CD4-positive, CD25-positive, alpha-beta regulatory T cell (primary cell): ENCODE measurements around the gene RMI1. TPM values are rescaled to one million over a fixed set of nuclear protein-coding genes. Genes with fewer than 3 reads are reported as not detected.
"Not testable (repeated sequence)": the region's sequence is repeated elsewhere in the genome, so short reads cannot be mapped to it uniquely, and the experiment has no call there.

Experiments used
- ATAC-seq, 2 donors: fragments of 150-1000 bp; cut with Tn5 transposase; one replicate each; pipeline ENCODE4 v1.10.0; 2021; ENCODE audit warnings: low read depth in 2 of 2, moderate number of reproducible peaks in 2 of 2, moderate library complexity in 1 of 2
- DNase-seq, 3 donors: peaks; one replicate each; pipeline versions ENCODE4 v3.0.0 to v3.0.0-alpha.2; 2012 to 2022; ENCODE audit warnings: mixed read lengths in 1 of 3
- H3K27ac ChIP-seq: one replicate; pipeline ENCODE4 v1.7.0; 2013; ENCODE audit warnings: mild to moderate bottlenecking, low read length; ENCODE audit not compliant: insufficient read depth, poor library complexity, severe bottlenecking
- H3K27me3 ChIP-seq: one replicate; pipeline ENCODE4 v1.7.0; 2013; ENCODE audit warnings: low read length; ENCODE audit not compliant: control insufficient read depth, insufficient read depth
- H3K36me3 ChIP-seq: one replicate; pipeline ENCODE4 v1.7.0; 2013; ENCODE audit warnings: mild to moderate bottlenecking, low read length, moderate library complexity; ENCODE audit not compliant: control insufficient read depth, insufficient read depth
- H3K4me1 ChIP-seq: 2 replicates; pipeline ENCODE4 v1.7.0; 2013; ENCODE audit warnings: mild to moderate bottlenecking, low read length; ENCODE audit not compliant: insufficient read depth, control insufficient read depth, poor library complexity, severe bottlenecking
- H3K4me3 ChIP-seq: one replicate; pipeline ENCODE4 v1.7.0; 2013; ENCODE audit warnings: low read depth, mild to moderate bottlenecking, low read length, moderate library complexity
- H3K9me3 ChIP-seq, 2 experiments: 1 replicate in 1 of 2; 2 replicates in 1 of 2; pipeline ENCODE4 v1.7.0; 2013; ENCODE audit warnings: low read length in 2 of 2, mild to moderate bottlenecking in 1 of 2, moderate library complexity in 1 of 2; ENCODE audit not compliant: control insufficient read depth in 2 of 2
- H3K27ac Mint-ChIP-seq, 3 donors: one replicate each; pipeline ENCODE4 v1.8.0; 2020 to 2022; ENCODE audit warnings: mild to moderate bottlenecking in 3 of 3, mixed read lengths in 3 of 3, moderate library complexity in 2 of 3
- H3K27me3 Mint-ChIP-seq: one replicate; pipeline ENCODE4 v1.8.0; 2022; ENCODE audit warnings: mild to moderate bottlenecking, mixed read lengths
- H3K36me3 Mint-ChIP-seq: one replicate; pipeline ENCODE4 v1.8.0; 2020; ENCODE audit warnings: mixed read lengths
- H3K4me1 Mint-ChIP-seq, 4 donors: one replicate each; pipeline ENCODE4 v1.8.0; 2020 to 2022; ENCODE audit warnings: mixed read lengths in 4 of 4, mild to moderate bottlenecking in 1 of 4
- H3K4me3 Mint-ChIP-seq, 4 donors: one replicate each; pipeline ENCODE4 v1.8.0; 2020 to 2022; ENCODE audit warnings: mild to moderate bottlenecking in 4 of 4, mixed read lengths in 4 of 4, moderate library complexity in 3 of 4
- H3K9me3 Mint-ChIP-seq, 7 donors: one replicate each; pipeline ENCODE4 v1.8.0; 2020 to 2022; ENCODE audit warnings: mixed read lengths in 7 of 7, mild to moderate bottlenecking in 3 of 7, moderate library complexity in 2 of 7
- polyA plus RNA-seq, 4 donors: library from polyadenylated mRNA; unstranded; fragments of 300-500 nt; fragmentation: Illumina TruSeq; gene quantifications; one replicate each; pipeline ENCODE4 v1.2.3, GENCODE V29; 2021
- total RNA-seq: library from RNA; stranded (reverse); gene quantifications from one replicate; pipeline ENCODE4 v1.2.3, GENCODE V29; 2022

The RMI1 gene
- total and polyA plus RNA-seq, 5 donors from 2014 or later = 2.8 to 9.8 (median 6.8) TPM

- Histone ChIP-seq H3K27ac (no peak overlapping the region), H3K36me3 (no peaks in the 10 kb centered on the region), H3K9me3 (no peaks in the 10 kb centered on the region), H3K4me3 (no peak overlapping the region), H3K27me3 (no peaks in the 10 kb centered on the region), H3K4me1 (no peaks in the 10 kb centered on the region)
- Mint-ChIP-seq H3K9me3 (no peaks in the 10 kb centered on the region), H3K4me3 (no peak overlapping the region), H3K27ac (no peak overlapping the region), H3K4me1 (peaks cover 0 to 2% (median under 1%) of the 10 kb centered on the region in 4 donors), H3K27me3 (no peaks in the 10 kb centered on the region), H3K36me3 (peaks cover 9% of the 10 kb centered on the region)
- ATAC-seq (no peak), DNase-seq (no peak)
Observed at GRCh38 chr9:84007662-84008061, 27.1 kb downstream of the RMI1 start.

GRCh38 chr9:84024041-84024575 is 43.5 kb downstream of the RMI1 start:
- H3K27me3 Mint-ChIP-seq = peaks cover 5% of the 10 kb centered on the region
- no peaks in the 10 kb centered on the region for H3K36me3 Mint-ChIP-seq
- Histone ChIP-seq H3K4me1 (no peaks in the 10 kb centered on the region), H3K27ac (no peak overlapping the region), H3K9me3 (no peaks in the 10 kb centered on the region), H3K4me3 (no peak overlapping the region), H3K36me3 (no peaks in the 10 kb centered on the region), H3K27me3 (peaks cover 2% of the 10 kb centered on the region)
- DNase-seq (no peak), ATAC-seq (no peak)
- H3K27ac Mint-ChIP-seq = no peak overlapping the region
- H3K4me1 Mint-ChIP-seq = no peaks in the 10 kb centered on the region
- no peak overlapping the region for H3K4me3 Mint-ChIP-seq
- H3K9me3 Mint-ChIP-seq = peaks cover 0 to 3% (median 0%) of the 10 kb centered on the region in 7 donors

GRCh38 chr9:84027201-84027600 is 46.6 kb downstream of the RMI1 start:
- no peak overlapping the region for H3K27ac Mint-ChIP-seq
- Histone ChIP-seq H3K9me3 (no peaks in the 10 kb centered on the region), H3K36me3 (no peaks in the 10 kb centered on the region), H3K27me3 (peaks cover 2% of the 10 kb centered on the region), H3K27ac (no peak overlapping the region), H3K4me1 (no peaks in the 10 kb centered on the region), H3K4me3 (no peak overlapping the region)
- no peak overlapping the region for H3K4me3 Mint-ChIP-seq
- H3K36me3 Mint-ChIP-seq = no peaks in the 10 kb centered on the region
- DNase-seq (no peak), ATAC-seq (no peak)
- H3K9me3 Mint-ChIP-seq = peaks cover 0 to 3% (median 0%) of the 10 kb centered on the region in 7 donors
- no peaks in the 10 kb centered on the region for H3K27me3 Mint-ChIP-seq
- no peaks in the 10 kb centered on the region for H3K4me1 Mint-ChIP-seq

GRCh38 chr9:84031534-84031933 is 50.9 kb downstream of the RMI1 start:
- Mint-ChIP-seq H3K9me3 (no peaks in the 10 kb centered on the region), H3K4me1 (no peaks in the 10 kb centered on the region), H3K27ac (no peak overlapping the region), H3K4me3 (no peak overlapping the region), H3K27me3 (peaks cover under 1% of the 10 kb centered on the region), H3K36me3 (no peaks in the 10 kb centered on the region)
- no peak for DNase-seq
- Histone ChIP-seq H3K27ac (no peak overlapping the region), H3K4me1 (no peaks in the 10 kb centered on the region), H3K36me3 (no peaks in the 10 kb centered on the region), H3K27me3 (no peaks in the 10 kb centered on the region), H3K9me3 (no peaks in the 10 kb centered on the region), H3K4me3 (no peak overlapping the region)
- no peak for ATAC-seq

GRCh38 chr9:84041857-84042256 is 61.3 kb downstream of the RMI1 start:
- H3K27ac ChIP-seq, DNase-seq, ATAC-seq, H3K9me3 ChIP-seq, H3K4me1 ChIP-seq, H3K36me3 Mint-ChIP-seq, H3K27me3 ChIP-seq, H3K36me3 ChIP-seq, H3K4me3 Mint-ChIP-seq, H3K4me3 ChIP-seq, H3K27ac Mint-ChIP-seq, H3K4me1 Mint-ChIP-seq: not testable (repeated sequence)
- H3K27me3 Mint-ChIP-seq = peaks cover 25% of the 10 kb centered on the region
- peaks cover 0 to 21% (median 8%) of the 10 kb centered on the region in 7 donors for H3K9me3 Mint-ChIP-seq

- no peaks in the 10 kb centered on the region for H3K4me1 ChIP-seq
- H3K9me3 ChIP-seq = no peaks in the 10 kb centered on the region
- no peak overlapping the region for H3K4me3 Mint-ChIP-seq
- ATAC-seq (no peak), DNase-seq (no peak)
- peaks cover 3% of the 10 kb centered on the region for H3K36me3 Mint-ChIP-seq
- H3K27me3 Mint-ChIP-seq = peaks cover 15% of the 10 kb centered on the region
- H3K27ac Mint-ChIP-seq = no peak overlapping the region
- peaks cover 0 to 15% (median 5%) of the 10 kb centered on the region in 7 donors for H3K9me3 Mint-ChIP-seq
- no peak overlapping the region for H3K27ac ChIP-seq
- H3K4me3 ChIP-seq = no peak overlapping the region
- H3K4me1 Mint-ChIP-seq = peaks cover 0 to 5% (median under 1%) of the 10 kb centered on the region in 4 donors
- no peaks in the 10 kb centered on the region for H3K36me3 ChIP-seq
- H3K27me3 ChIP-seq = no peaks in the 10 kb centered on the region
Observed at GRCh38 chr9:84045481-84046097, 65.0 kb downstream of the RMI1 start.

Other genes starting within 250 kb of the RMI1 start
- gene GKAP1, start 163.0 kb upstream of the RMI1 start, total RNA-seq = 6.7 TPM
- 1 to 10 TPM; 1.6 to 5.1 (median 3.7) TPM for gene GKAP1, start 163.0 kb upstream of the RMI1 start, polyA plus RNA-seq
- 2.9 TPM for gene KIF27, start 59.4 kb upstream of the RMI1 start, total RNA-seq
- 1 to 10 TPM in 1 of 4 donors, under 1 TPM in 2, not detected in 1; 0.46 to 1.3 (median 0.59) TPM for gene KIF27, start 59.4 kb upstream of the RMI1 start, polyA plus RNA-seq
- gene HNRNPK, start 590 bp upstream of the RMI1 start, total RNA-seq = 617 TPM
- gene HNRNPK, start 590 bp upstream of the RMI1 start, polyA plus RNA-seq = 1,000 to 10,000 TPM in 1 of 4 donors, 100 to 1,000 TPM in 3; 941 to 1,033 (median 952) TPM